ENCODE results near the gene QKI.

The QKI gene

DNA sequence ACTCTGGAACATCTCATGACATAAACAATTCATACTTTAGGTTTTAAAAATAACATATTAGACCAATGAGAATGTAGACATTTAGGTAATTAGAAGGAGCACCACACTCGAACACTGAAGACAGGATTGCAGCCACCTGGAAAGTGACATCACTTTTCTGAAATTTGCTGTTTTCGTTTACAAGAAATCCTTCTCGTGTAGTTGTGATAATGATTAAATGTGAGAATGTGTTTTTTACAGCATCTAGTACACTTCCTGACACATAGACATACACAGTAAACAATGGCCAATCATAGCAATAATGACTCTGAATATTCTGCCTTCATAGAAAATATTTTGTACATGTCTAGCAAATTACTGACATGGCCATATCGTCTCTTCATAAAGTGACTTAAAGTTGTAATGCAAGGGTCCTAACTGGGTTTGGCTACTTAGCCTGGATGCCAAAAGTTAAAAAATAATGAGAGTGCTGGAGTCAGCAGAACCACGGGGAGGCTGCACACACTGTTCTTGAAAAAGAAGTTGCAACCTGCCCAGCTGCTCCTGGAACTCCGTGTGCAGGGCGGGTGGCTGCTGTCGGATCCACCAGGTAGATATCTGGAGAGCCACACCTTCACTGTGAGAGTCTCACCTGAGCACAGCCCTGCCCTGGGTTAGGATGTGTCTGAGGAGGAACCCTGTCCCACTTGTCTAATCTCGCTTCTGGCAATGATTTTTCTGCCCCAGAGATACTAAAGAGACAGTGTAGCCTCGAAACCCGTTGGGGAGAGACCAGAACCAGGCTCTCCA is 212.9 kb downstream of the QKI start:
- Histone ChIP-seq H3K27me3 (ENCODE audit: insufficient read depth, poor library complexity, severe bottlenecking) (no peaks in the 10 kb centered on the region), H3K9me3 (ENCODE audit: severe bottlenecking) (no peaks in the 10 kb centered on the region), H3K36me3 (ENCODE audit: low read depth) (no peaks in the 10 kb centered on the region), H3K4me3 (ENCODE audit: severe bottlenecking) (no peak overlapping the region), H3K4me1 (ENCODE audit: insufficient read depth, poor library complexity, severe bottlenecking) (no peaks in the 10 kb centered on the region), H3K27ac (ENCODE audit: poor library complexity, severe bottlenecking) (no peak overlapping the region)
- TF ChIP-seq CTCF (IDR thresholded peaks at IDR 0.05; ENCODE audit: poor library complexity, severe bottlenecking): no peak
- ATAC-seq (ENCODE audit: low read depth) (peak; percentile 14; the same call in 1 of the 3 replicates), DNase-seq (ENCODE audit: low spot score) (no peak)

Measured in RWPE2 (cell line).